GM19438 (cell line): ENCODE data around the gene COX6A2.
"Not testable (repeated sequence)": the region's sequence is repeated elsewhere in the genome, so short reads cannot be mapped to it uniquely, and the experiment has no call there.

Experiments
- ATAC-seq: cut with Tn5 transposase; IDR thresholded peaks from one replicate; pipeline ENCODE4 v1.9.1; 2021; ENCODE audit warnings: low read depth; ENCODE audit not compliant: unreplicated experiment

Gene COX6A2

DNA sequence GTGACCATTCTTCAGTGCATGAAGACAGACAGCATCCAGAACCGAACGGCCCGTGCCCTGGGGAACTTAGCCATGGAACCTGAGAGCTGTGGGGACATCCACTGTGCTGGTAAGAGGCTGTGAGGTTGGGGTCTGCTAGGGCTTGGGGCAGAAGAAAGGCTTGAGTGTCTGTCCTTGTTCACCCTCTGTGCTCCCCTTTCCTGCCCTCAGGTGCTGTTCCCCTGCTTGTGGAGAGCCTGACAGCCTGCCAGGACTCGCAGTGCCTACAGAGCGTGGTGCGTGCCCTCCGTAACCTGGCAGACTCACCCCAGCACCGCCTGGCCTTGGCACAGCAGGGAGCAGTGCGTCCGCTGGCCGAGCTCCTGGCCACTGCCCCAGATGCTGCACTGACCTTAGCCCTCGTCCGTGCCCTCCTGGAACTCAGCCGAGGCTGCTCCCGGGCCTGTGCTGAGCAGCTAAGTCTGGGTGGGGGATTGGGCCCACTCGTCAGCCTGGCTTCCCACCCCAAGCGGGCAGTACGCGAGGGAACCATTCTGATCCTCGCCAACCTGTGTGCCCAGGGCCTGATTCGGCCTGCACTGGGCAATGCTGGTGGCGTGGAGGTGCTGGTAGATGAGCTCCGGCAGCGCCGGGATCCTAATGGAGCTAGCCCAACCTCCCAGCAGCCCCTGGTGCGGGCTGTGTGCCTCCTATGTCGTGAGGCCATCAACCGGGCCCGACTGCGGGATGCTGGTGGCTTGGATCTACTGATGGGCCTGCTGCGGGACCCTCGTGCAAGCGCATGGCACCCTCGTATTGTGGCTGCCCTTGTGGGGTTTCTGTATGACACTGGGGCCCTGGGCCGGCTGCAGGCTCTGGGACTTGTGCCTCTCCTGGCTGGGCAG, 34.0 kb upstream of the COX6A2 start:
- no peak for ATAC-seq

DNA sequence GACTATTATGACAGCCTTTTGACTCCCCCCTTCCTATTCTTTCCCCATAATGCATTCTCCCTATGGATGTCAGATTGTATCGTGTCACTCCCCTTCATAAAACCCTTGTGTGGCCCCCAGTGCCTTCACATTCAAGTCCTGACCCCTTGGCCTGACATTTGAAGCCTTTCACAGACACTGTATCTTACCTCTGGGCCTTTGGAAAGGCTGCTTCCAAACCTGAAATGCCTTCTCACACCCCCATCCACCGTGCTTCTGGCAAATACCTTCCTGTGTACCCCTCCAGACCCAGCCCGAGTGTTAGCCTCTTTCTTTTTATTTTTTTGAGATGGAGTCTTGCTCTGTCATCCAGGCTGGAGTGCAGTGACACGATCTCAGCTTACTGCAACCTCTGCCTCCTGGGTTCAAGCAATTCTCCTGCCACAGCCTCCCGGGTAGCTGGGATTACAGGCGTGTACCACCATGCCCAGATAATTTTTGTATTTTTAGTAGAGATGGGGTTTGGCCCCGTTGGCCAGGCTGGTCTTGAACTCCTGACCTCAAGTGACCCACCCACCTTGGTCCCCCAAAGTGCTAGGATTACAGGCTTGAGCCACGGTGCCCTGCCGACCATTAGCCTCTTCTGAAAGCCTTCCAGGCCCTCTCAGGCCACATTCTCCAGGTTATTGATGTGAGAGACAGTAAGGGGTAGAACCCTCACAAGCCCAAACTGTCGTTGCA, 33.2 kb upstream of the COX6A2 start:
- ATAC-seq: no peak

DNA sequence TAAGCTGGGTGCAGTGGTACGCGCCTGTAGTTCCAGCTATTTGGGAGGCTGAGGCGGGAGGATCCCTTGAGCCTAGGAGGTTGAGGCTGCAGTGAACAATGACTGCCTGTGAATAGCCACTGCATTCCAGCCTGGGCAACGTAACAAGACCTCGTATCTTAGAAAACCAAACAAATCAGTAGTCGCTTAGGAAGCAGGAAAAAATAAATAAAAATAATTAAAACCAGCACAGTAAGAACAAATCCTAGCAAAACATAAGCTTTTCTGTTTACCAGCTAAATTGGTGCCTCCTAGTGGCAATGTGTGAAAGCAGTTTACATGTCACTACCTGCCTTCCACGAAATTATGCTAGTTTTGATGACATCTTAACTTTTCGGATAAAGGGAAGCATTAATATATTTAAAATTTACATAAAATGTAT, 32.4 kb upstream of the COX6A2 start:
- ATAC-seq: no peak

DNA sequence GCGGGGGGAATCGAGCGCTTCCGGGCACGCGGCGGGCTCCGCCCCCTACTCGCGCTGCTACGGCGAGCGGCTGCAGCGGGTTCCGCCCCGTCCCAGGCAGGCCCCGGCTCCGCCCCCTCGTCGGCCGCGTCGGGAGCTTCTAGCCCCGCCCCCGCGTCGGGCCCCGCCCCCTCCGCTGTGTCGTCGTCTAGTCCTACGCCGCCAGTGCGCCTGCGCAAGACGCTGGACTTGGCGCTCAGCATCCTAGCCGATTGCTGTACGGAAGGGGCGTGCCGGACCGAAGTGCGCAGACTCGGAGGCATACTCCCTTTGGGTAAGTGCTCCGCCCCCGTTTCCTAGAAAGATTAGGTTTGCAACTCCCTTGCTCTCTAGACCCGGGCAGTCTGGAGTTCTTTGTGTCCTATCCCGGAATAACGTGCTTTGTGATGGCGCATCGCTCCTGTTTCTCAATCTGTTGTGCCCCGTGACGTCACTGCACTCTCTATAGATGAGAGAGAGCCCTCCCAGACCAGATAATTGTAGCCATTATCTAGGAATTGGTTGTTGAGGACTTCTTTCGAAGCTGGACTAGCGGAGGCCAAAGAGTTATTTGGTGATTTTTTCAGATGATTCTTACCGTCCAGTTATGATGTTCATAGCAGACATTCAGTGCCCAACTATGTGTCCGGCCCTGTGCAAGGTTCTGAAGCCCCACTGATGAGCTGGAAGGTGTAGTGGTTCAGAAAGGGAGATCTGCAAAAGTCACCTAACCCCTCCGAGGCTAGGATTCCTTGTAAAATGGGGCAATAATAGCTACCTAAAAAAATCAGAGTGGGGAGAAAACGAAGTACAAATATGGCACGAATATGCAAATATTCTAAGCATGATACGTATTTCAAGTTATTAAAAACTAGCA, 31.8 kb upstream of the COX6A2 start:
- peak; percentile 68 for ATAC-seq

DNA sequence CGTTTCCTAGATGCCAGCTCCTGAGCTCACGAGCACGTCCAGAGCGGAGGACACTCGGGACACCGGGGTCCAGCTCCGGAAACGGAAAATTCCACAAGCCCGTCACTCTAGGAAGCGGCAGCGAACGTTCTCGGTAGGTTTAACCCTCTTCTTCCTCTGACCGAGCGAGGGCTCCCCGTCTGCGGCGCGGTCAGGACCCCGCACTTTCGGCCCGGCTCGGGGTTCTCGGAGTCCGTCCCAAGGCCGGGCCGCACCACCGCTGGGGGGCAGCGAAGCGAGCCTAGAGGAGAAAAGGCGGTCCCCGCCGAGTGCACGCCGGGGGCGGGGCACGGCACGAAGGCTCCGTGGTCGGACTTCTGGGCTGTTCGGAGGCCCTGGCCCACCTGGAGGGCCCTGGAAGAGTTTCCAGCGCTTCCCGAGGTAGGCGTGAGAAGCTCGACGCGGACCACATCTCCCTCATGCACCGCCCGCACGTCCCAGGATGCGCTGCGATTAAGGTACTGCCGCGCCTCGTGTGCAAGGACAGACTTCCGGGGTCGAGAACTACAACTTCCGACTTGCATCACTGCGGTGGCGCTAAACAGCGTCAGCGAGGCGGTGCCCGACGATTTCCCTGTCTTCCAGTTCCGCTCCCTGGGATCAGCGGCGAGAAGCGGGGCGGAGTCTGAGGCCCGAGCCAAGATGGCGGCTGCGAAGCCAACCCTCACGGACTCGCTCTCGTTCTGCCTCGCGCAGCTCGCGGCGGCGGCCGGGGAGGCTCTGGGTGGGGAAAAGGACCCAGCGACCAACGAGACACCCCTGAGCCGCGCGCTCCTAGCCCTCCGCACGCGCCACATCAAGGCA, 30.9 kb upstream of the COX6A2 start, which contains the start of gene ARMC5:
ARMC5 (plus strand) TSS at position 658 of the 843 bp plus-strand sequence; CDS start at position 682, 24 bp downstream.
- ATAC-seq: peak; percentile 69

DNA sequence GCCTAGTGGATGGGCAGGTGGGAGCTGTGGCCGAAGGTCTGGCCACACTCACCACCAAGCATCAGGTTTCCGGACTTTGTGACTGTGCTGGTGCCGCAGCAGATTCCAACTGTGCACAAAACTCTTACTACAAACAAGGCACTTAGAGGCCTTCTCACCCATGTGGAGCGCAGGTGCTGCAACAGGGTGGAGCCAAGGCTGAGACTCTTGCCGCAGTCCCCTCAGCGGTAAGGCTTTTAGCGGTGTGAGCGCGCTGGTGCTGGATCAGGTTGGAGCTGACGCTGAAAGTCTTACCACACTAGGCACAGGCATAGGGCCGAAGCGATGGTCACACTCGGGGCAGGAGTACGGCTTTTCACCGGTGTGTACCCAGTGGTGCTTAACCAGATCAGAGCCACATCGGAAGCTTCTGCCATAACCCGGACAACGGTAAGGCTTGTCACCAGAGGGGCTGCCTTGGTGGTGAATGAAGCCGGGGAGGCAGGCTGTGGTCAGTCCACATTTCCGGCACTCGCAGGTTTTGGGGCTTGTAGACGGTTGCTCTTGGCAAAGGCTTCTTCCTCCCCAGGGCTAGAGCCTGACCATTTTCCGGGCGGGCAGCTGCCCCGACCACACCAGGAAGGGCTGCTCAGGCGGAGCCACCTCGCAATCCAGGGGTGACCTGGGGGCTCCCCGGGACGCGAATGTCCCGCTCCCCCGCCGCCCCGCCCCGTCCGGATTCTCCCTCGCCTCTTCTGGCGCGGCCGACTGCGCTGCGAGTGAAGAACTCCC, 30.1 kb upstream of the COX6A2 start:
- peak; percentile 24 for ATAC-seq

DNA sequence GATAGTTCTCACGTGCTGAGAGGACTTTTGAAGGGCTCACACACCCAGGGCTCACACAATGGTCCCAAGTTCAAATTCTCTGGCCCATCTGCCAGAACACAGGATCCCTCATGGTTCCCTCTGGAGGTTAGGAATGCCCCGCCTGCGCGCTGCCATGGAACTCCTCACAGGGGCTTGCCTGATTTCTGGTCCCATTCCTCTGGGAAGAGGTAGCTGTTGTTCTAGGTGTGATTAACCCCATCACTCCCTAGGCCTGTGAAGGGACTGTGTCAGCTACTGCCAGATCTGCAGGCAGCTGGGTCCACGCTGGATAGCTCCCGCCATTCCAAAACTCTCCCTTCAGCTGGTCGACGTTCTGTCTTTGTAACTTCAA, 28.8 kb upstream of the COX6A2 start:
- ATAC-seq: no peak

DNA sequence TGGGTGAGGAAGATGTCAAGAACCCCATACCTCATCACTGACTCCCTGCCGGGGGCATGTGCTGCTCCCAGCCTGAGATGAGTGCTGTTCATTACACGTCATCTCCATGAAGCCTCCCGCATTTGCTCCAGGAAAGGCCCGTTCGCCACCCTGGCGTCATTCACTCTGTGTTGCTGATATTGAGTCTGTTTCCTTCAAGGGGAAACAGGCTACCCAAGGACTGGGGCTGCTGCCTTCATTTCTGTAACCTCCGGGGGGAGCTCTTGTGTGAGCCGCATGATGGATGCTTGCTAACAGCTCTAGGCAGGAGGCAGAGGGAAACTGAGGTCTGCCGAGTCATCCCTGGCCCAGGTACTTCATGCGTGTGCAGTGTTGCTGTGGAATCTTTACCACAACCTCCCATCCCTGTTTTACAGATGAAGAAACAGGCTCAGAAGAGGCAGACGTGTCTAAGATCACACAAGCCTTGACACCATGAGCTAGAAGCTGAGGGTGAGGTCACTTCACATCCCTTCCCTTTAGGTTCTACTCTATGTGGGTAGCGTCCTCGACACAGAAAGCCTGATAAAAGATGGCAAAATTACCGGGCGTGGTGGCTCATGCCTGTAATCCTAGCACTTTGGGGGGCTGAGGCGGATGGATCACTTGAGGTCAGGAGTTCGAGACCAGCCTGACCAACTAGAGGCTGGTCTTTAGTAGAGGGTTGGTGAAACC, 27.6 kb upstream of the COX6A2 start:
- no peak for ATAC-seq

DNA sequence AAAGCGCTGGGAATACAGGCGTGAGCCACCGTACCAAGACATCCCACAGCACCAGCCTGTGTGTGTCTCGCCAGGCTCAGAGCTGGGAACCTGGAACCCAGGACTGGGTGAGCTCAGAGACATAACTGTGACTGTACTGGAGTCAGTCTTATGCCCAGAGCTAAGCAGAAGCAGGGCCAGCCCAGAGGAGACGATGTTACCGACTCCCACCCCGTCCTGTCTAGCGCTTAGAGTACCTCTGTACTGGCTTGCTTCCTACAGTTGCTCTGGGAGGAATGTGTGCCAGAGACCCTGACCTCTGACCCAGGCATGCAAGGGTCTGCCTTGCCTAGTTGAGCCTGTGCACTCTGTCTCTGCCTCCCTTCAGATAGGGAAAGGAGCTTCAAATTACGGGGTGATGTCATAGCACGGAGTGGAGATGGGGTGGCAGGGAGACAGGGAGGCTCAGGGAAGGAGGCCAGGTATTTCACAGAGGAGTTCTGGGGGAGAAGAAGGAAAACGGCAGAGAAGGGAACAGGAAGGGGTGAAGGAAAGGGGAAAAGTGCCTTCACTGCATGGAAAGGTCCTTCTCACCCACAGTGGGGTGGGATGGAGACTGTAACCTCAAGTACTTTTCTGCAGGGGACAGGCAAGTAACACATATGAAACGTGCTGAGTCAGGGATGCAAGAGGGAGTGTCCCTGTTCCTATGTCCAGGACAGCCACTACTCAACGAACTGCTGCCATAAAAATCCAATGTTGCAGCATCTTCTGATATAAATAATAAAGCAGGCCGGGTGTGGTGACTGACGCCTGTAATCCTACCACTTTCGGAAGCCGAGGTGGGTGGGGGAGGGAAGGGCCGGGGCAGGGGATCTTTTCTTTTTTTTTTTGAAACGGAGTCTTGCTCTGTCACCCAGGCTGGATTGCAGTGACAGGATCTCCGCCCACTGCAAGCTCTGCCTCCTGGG, 25.4 kb upstream of the COX6A2 start:
- ATAC-seq: no peak

DNA sequence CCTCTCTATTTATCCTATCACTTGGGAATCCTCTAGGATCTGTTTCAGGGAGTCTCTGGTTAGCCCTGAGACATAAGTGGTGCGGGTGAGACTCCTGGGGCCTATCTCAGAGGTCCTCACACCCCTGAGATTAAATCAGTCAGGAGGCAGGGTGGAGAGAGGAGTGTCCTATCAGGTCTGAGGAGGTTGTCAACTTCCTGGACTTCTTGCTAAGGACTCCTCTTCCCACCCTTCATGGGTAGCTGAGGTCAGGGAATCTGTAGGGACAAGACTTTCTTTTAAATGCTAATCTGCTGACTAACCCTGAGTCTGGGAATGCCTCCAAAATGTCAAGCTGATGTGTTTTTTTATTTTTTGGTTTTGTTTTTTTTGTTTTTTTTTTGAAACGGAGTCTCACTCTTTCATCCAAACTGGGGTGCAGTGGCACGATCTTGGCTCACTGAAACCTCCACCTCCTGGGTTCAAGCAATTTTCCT, 24.5 kb upstream of the COX6A2 start:
- ATAC-seq: no peak

DNA sequence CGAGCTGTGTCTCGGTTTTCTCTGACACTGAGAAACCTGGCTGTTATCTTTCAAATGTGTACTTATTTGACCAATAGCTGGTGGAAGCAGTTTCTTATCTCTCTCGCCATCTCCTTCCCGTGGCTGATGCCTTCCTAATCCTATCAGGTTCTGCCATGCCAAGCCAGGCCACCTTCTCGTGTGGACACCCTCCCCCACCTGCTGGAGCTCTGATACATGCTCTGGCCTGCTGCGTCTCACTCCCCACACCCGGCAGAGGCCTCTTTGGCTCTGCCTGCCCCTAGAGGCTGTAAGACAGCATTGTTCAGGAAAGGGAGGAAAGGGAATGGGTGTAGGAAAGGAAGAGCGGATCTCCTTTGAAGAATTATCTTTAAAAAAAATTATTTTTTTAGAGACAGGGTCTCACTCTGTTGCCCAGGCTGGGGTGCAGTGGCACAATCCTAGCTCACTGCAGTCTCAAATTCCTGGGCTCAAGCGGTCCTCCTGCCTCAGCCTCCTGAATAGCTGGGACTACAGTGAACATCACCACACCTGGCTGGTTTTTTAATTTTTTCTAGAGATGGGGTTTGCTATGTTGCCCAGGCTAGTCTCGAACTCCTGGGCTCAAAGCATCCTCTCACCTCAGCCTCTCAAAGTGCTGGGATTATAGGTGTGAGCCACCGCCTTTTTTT, 23.7 kb upstream of the COX6A2 start:
- ATAC-seq: no peak

DNA sequence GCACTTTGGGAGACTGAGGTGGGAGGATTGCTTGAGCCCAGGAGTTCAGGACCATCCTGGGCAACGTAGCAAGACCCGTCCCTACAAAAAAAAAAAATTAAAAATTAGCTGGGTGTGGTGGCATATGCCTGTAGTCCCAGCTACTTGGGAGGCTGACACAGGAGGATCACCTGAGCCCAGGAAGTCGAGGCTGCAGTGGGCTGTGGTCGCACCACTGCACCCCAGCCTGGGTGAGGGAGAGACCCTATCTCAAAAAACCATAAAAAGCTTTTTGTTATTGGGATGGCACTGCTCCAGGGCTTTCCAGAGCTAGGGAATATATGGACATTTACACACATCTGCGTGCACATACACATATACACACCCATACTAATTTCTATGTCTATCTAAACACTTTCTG, 23.0 kb upstream of the COX6A2 start:
- ATAC-seq: no peak

DNA sequence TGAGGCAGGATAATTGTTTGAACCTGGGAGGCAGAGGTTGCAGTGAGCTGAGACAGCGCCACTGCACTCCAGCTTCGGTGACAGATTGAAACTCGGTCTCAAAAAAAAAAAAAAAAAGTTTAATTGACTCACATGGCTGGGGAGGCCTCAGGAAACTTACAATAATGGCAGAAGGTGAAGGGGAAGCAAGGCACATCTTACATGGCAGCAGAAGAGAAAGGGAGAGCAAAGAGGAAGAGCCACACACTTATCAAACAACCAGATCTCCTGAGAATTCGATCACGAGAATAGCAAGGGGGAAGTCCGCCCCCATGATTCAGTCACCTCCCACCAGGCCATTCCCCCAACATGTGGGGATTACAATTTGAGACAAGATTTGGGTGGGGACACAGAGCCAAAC, 17.8 kb upstream of the COX6A2 start:
- not testable (repeated sequence) for ATAC-seq

DNA sequence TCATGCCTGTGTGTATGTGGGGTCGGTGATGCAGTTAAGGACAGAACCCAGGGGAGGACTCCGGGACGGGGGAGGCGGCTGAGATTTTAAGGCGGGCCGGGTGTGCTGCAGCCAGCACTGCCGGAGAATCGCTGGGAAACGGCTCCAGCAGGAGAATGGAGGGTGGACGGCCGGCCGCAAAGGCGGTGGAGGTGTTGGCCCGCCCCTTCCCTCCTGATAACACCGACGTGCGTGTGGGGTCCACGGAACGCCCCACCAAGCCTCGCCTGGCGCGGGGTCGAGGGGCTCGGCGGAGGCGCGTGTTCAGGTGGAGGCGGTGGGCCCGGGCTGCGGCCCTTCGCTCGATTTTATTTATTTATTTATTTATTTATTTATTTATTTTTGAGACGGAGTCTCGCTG, 13.8 kb upstream of the COX6A2 start:
- no peak for ATAC-seq

DNA sequence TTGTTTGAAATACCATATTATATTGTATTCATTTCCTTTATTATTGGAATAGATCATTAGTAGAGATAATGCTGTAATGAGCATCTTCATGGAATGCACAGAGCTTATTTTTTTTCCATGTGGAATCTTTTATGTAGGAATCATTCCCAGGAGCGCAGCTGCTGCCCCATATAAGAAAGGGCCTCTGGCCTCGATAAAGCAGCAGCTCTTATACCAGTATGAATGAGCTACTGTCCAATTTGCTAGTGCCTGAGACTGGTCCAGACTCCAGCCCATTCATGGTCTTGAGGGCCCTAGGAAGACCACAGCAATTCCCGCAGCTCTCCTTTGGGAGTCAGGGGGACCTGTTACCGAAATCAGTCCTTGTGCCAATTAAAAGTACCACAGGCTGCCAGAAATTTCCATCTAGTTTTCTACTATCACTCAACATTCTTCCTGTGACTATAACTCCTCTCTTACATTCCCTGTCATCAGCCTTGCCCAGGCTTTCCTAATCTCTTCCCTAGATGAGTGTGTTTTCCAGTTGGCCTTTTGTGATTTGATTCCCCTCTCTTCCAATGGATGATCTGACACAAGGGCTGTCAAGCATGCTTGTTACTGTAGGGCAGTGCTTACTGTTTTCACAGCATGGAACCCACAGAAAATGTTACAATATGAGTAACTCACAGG, 12.5 kb upstream of the COX6A2 start:
- ATAC-seq: no peak

DNA sequence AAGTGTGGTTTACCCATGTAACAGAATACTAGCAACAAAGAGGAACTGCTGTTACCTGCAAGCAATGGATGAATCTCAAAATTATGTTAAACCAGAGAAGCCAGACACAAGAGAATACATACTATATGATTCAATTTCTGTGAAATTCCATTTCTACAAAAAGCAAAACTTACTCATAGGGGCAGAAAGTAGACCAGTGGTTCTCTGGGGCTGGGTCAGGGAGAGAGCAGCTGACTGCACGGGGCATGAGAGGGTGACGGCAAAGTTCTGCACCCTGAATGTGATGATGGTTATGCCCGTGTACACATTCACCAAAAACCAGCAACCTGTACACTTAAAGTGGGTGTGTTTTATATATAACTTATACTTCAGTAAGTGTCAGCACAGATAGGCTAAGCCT, 11.4 kb upstream of the COX6A2 start:
- no peak for ATAC-seq
